Measurements from ENCODE around the gene BEGAIN. TPM values are rescaled to one million over a fixed set of nuclear protein-coding genes. Genes with fewer than 3 reads are reported as not detected.

BEGAIN gene
- total and polyA plus RNA-seq, 7 donors, result 0.08 to 1.0 (median 0.48) TPM; not detected in 1

DNA sequence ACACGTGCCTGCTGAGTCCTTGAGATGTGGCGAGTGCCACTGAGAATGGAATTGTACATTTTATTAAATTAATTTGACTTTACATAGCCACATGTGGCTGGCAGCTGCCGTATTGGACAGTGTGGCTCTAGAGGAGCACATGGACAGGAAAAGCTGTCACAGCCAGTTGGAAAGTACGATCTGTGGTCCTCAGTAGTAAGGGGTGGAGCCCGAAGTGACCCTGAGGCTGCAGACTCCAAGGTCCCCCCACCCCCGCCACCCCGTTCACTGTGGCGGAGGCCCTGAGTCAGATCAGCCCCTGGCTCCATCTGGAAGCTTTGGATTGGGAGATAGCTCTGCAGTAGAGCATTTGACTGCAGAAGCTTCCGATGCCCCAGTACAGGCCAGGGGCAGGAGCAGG lies 25.8 kb upstream of the BEGAIN start:
- no peak for ATAC-seq
- intact Hi-C loops (cut with DNase I), result no loop called here

GRCh38 chr14:100611811-100612480 lies 24.7 kb upstream of the BEGAIN start:
- H3K27me3 ChIP-seq (ENCODE audit: insufficient read depth in 3 of 3, low read length in 2 of 3), result peaks cover 0 to 17% (median 8%) of the 10 kb centered on the region in 3 donors
- DNase-seq, result no peak
- WGBS, 3 donors, result 86 to 92% (median 89%) methylated on average over 10 of the region's 10 CpGs

More for the DNA sequence above, 25.8 kb upstream of the BEGAIN start:
- Histone ChIP-seq H3K4me1 (no peaks in the 10 kb centered on the region), H3K27ac (no peak overlapping the region), H3K27me3 (ENCODE audit: insufficient read depth in 3 of 3, low read length in 2 of 3) (peaks cover 0 to 10% (median 9%) of the 10 kb centered on the region in 3 donors), H3K4me3 (no peak overlapping the region), H3K36me3 (ENCODE audit: insufficient read depth in 1 of 2, low read depth in 1 of 2) (no peaks in the 10 kb centered on the region), H3K9me3 (no peaks in the 10 kb centered on the region)
- no peak for DNase-seq
- TF ChIP-seq, protein P1, sequence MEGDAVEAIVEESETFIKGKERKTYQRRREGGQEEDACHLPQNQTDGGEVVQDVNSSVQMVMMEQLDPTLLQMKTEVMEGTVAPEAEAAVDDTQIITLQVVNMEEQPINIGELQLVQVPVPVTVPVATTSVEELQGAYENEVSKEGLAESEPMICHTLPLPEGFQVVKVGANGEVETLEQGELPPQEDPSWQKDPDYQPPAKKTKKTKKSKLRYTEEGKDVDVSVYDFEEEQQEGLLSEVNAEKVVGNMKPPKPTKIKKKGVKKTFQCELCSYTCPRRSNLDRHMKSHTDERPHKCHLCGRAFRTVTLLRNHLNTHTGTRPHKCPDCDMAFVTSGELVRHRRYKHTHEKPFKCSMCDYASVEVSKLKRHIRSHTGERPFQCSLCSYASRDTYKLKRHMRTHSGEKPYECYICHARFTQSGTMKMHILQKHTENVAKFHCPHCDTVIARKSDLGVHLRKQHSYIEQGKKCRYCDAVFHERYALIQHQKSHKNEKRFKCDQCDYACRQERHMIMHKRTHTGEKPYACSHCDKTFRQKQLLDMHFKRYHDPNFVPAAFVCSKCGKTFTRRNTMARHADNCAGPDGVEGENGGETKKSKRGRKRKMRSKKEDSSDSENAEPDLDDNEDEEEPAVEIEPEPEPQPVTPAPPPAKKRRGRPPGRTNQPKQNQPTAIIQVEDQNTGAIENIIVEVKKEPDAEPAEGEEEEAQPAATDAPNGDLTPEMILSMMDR (IDR thresholded peaks at IDR 0.05), result no peak
- 66 to 72% (median 68%) methylated on average over 9 of the region's 9 CpGs for WGBS, 3 donors

GRCh38 chr14:100610511-100611217 lies 23.4 kb upstream of the BEGAIN start:
- Histone ChIP-seq H3K9me3 (no peaks in the 10 kb centered on the region), H3K4me3 (no peak overlapping the region), H3K4me1 (no peaks in the 10 kb centered on the region), H3K27me3 (ENCODE audit: insufficient read depth in 3 of 3, low read length in 2 of 3) (peaks cover 0 to 20% (median 12%) of the 10 kb centered on the region in 3 donors), H3K27ac (no peak overlapping the region), H3K36me3 (ENCODE audit: insufficient read depth in 1 of 2, low read depth in 1 of 2) (no peaks in the 10 kb centered on the region)
- DNase-seq (no peak), ATAC-seq (no peak)
- WGBS, 3 donors, result 64 to 72% (median 64%) methylated on average over 14 of the region's 14 CpGs
- intact Hi-C loops (cut with DNase I), result no loop called here
- TF ChIP-seq, protein P1 (IDR thresholded peaks at IDR 0.05), result no peak

More at GRCh38 chr14:100611811-100612480, 24.7 kb upstream of the BEGAIN start:
- Histone ChIP-seq H3K36me3 (ENCODE audit: insufficient read depth in 1 of 2, low read depth in 1 of 2) (no peaks in the 10 kb centered on the region), H3K4me1 (no peaks in the 10 kb centered on the region), H3K9me3 (no peaks in the 10 kb centered on the region), H3K4me3 (no peak overlapping the region), H3K27ac (no peak overlapping the region)
- intact Hi-C loops (cut with DNase I), result no loop called here
- TF ChIP-seq, protein P1 (IDR thresholded peaks at IDR 0.05), result no peak
- ATAC-seq, result no peak

DNA sequence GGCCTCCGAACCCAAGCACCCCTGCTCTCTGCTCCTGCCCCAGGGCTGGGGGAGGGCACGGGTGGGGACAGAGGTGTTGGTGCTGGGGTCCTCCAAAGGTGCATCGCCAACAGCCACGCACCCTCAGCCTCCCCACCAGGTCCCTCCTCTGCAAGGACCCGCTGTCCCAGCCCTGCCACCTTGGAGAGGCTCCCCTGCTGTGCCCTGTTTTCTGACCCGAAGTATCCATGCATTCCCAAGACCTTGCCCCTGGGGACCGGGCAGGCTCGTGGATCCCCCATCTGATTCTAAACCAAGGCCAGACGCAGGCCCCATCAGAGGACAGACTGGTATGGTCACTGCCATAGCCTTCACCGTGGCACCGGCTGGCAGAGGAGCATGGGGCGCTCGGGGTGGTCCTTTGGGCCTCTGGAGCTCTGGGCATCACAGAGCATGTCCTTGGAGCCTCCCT lies 22.7 kb upstream of the BEGAIN start:
- Histone ChIP-seq H3K27me3 (ENCODE audit: insufficient read depth in 3 of 3, low read length in 2 of 3) (peaks cover 0 to 27% (median 12%) of the 10 kb centered on the region in 3 donors), H3K4me3 (no peak overlapping the region), H3K36me3 (ENCODE audit: insufficient read depth in 1 of 2, low read depth in 1 of 2) (no peaks in the 10 kb centered on the region), H3K9me3 (no peaks in the 10 kb centered on the region), H3K27ac (no peak overlapping the region), H3K4me1 (no peaks in the 10 kb centered on the region)
- 87 to 91% (median 90%) methylated on average over 12 to 13 of the region's 13 CpGs for WGBS, 3 donors
- no peak for DNase-seq
- TF ChIP-seq, protein P1 (IDR thresholded peaks at IDR 0.05), result no peak
- no peak for ATAC-seq
- intact Hi-C loops (cut with DNase I), result no loop called here

Measured in psoas muscle (tissue), 8 donors.